Loucy (cell line): ENCODE data around the gene SHC3.

Source experiments
- H2AFZ ChIP-seq: fragments of 200-600 bp; sonication (generic); 2 replicates; pipeline ENCODE4 v1.6.0; 2016; ENCODE audit warnings: antibody characterized with exemption, mild to moderate bottlenecking, low read length, moderate library complexity
- H3F3A ChIP-seq: fragments of 200-600 bp; 2 replicates; pipeline ENCODE4 v1.6.0; 2016; ENCODE audit warnings: antibody characterized with exemption, low read depth, mild to moderate bottlenecking
- H3K27me3 ChIP-seq: fragments of 200-600 bp; sonication (generic); 2 replicates; pipeline ENCODE4 v1.6.1; 2014; ENCODE audit warnings: low read length, mild to moderate bottlenecking; ENCODE audit not compliant: insufficient read depth, poor library complexity, severe bottlenecking
- H3K36me3 ChIP-seq: fragments of 200-600 bp; sonication (generic); 2 replicates; pipeline ENCODE4 v1.6.1; 2016; ENCODE audit warnings: low read length; ENCODE audit not compliant: insufficient read depth
- H3K4me1 ChIP-seq: fragments of 200-600 bp; sonication (generic); 2 replicates; pipeline ENCODE4 v1.5.1; 2014; ENCODE audit warnings: low read length, mild to moderate bottlenecking; ENCODE audit not compliant: insufficient read depth, poor library complexity, severe bottlenecking
- H3K4me2 ChIP-seq: fragments of 200-600 bp; sonication (generic); 2 replicates; pipeline ENCODE4 v1.6.0; 2014; ENCODE audit warnings: antibody characterized with exemption, low read length, low read depth, mild to moderate bottlenecking; ENCODE audit not compliant: poor library complexity, severe bottlenecking
- H3K4me3 ChIP-seq: fragments of 200-600 bp; sonication (generic); 2 replicates; pipeline ENCODE4 v1.5.1; 2014; ENCODE audit warnings: low read length, mild to moderate bottlenecking, mixed read lengths; ENCODE audit not compliant: poor library complexity, severe bottlenecking
- H3K79me2 ChIP-seq: fragments of 200-600 bp; sonication (generic); 2 replicates; pipeline ENCODE4 v1.6.1; 2014; ENCODE audit warnings: low read length; ENCODE audit not compliant: insufficient read depth
- H3K9ac ChIP-seq: fragments of 200-600 bp; sonication (generic); 2 replicates; pipeline ENCODE4 v1.6.0; 2014; ENCODE audit warnings: mild to moderate bottlenecking, low read depth, low read length, moderate library complexity; ENCODE audit not compliant: poor library complexity, severe bottlenecking
- H3K9me2 ChIP-seq: fragments of 200-600 bp; sonication (generic); replicated peaks from 2 replicates; pipeline ENCODE4 v1.6.1; 2016; ENCODE audit warnings: low read depth, low read length, mixed read lengths
- H3K9me3 ChIP-seq: fragments of 200-600 bp; sonication (generic); 2 replicates; pipeline ENCODE4 v1.6.1; 2014; ENCODE audit warnings: mild to moderate bottlenecking, antibody characterized with exemption, low read length, low read depth; ENCODE audit not compliant: insufficient read depth
- H4K20me1 ChIP-seq: fragments of 200-600 bp; sonication (generic); 2 replicates; pipeline ENCODE4 v1.6.0; 2014; ENCODE audit warnings: antibody characterized with exemption, low read length, mild to moderate bottlenecking; ENCODE audit not compliant: insufficient read depth, poor library complexity, severe bottlenecking
- CTCF ChIP-seq: fragments of 200-600 bp; sonication (generic); conservative IDR thresholded peaks from 2 replicates; pipeline ENCODE4 v1.5.1; 2014; ENCODE audit warnings: mild to moderate bottlenecking, antibody characterized with exemption, low read length
- EZH2phosphoT487 ChIP-seq: fragments of 200-600 bp; IDR thresholded peaks from 2 replicates; pipeline ENCODE4 v1.6.1; 2018; ENCODE audit warnings: antibody characterized with exemption, mild to moderate bottlenecking, moderate library complexity, borderline replicate concordance

The SHC3 gene

GRCh38 chr9:89175828-89176261, 2.8 kb downstream of the SHC3 start:
- Histone ChIP-seq H4K20me1 (no peaks in the 10 kb centered on the region), H3F3A (no peaks in the 10 kb centered on the region), H3K4me3 (no peak overlapping the region), H3K79me2 (no peaks in the 10 kb centered on the region), H3K36me3 (no peaks in the 10 kb centered on the region), H3K4me2 (no peak overlapping the region), H3K9ac (no peak overlapping the region), H3K9me2 (no peaks in the 10 kb centered on the region), H3K9me3 (no peaks in the 10 kb centered on the region), H3K27me3 (no peaks in the 10 kb centered on the region), H3K4me1 (no peaks in the 10 kb centered on the region), H2AFZ (no peak overlapping the region)
- no peak for TF ChIP-seq EZH2phosphoT487
- 0 out of 2 replicates have a peak, but pooled peaks have one; percentile 20 for TF ChIP-seq CTCF

- no peak overlapping the region for H2AFZ ChIP-seq
- no peaks in the 10 kb centered on the region for H3K79me2 ChIP-seq
- no peaks in the 10 kb centered on the region for H3F3A ChIP-seq
- H3K9ac ChIP-seq: no peak overlapping the region
- no peak overlapping the region for H3K4me3 ChIP-seq
- no peak overlapping the region for H3K4me2 ChIP-seq
- no peaks in the 10 kb centered on the region for H3K27me3 ChIP-seq
- no peaks in the 10 kb centered on the region for H3K4me1 ChIP-seq
- no peaks in the 10 kb centered on the region for H3K9me3 ChIP-seq
- no peaks in the 10 kb centered on the region for H3K36me3 ChIP-seq
- H3K9me2 ChIP-seq: no peaks in the 10 kb centered on the region
- no peak for TF ChIP-seq CTCF
- TF ChIP-seq EZH2phosphoT487: no peak
- no peaks in the 10 kb centered on the region for H4K20me1 ChIP-seq
Measured at GRCh38 chr9:89174291-89174690, 4.3 kb downstream of the SHC3 start.

- Histone ChIP-seq H3F3A (no peaks in the 10 kb centered on the region), H2AFZ (no peak overlapping the region), H3K4me3 (no peak overlapping the region), H3K79me2 (no peaks in the 10 kb centered on the region), H4K20me1 (no peaks in the 10 kb centered on the region), H3K9ac (no peak overlapping the region), H3K9me2 (no peaks in the 10 kb centered on the region), H3K27me3 (no peaks in the 10 kb centered on the region), H3K36me3 (no peaks in the 10 kb centered on the region), H3K9me3 (no peaks in the 10 kb centered on the region), H3K4me1 (no peaks in the 10 kb centered on the region), H3K4me2 (no peak overlapping the region)
- TF ChIP-seq EZH2phosphoT487 (no peak), CTCF (no peak)
Measured at GRCh38 chr9:89173072-89173471, 5.5 kb downstream of the SHC3 start.
